A673 (cell line): ENCODE measurements around the gene ALG14.

Experiments used
- CTCF ChIP-seq: fragments of 300-800, 200-600 bp; sonication (generic); conservative IDR thresholded peaks from 2 replicates; pipeline ENCODE4 v1.5.1; 2017; ENCODE audit warnings: low read depth, mild to moderate bottlenecking, antibody characterized with exemption, low read length, moderate library complexity, mixed read lengths
- EZH2 ChIP-seq: fragments of 200-600 bp; sonication (generic); IDR thresholded peaks from 2 replicates; pipeline ENCODE4 v1.6.1; 2017; ENCODE audit warnings: borderline replicate concordance, low read depth, mild to moderate bottlenecking, mixed read lengths, antibody characterized with exemption, low read length; ENCODE audit not compliant: poor library complexity, severe bottlenecking

- no peak for TF ChIP-seq CTCF
- no peak for TF ChIP-seq EZH2
Measured at GRCh38 chr1:95035536-95035935, 37.2 kb downstream of the ALG14 start.
